Trophoblast cell (in vitro differentiated cells and primary cell): Measurements from ENCODE around the gene SNAP91.

Experiments used
- DNase-seq, 2 donors: peaks; one replicate each; pipeline ENCODE4 v3.0.0-alpha.2; 2016
- H2AFZ ChIP-seq: 2 replicates; pipeline ENCODE4 v1.6.1; 2013; ENCODE audit warnings: low read length, moderate library complexity, mild to moderate bottlenecking; ENCODE audit not compliant: insufficient read depth, poor library complexity
- H2AK5ac ChIP-seq: 2 replicates; pipeline ENCODE4 v1.6.1; 2013; ENCODE audit warnings: mild to moderate bottlenecking, low read length
- H2BK120ac ChIP-seq: 2 replicates; pipeline ENCODE4 v1.6.1; 2013; ENCODE audit warnings: low read length, mild to moderate bottlenecking, moderate library complexity; ENCODE audit not compliant: insufficient read depth, poor library complexity
- H2BK12ac ChIP-seq: 2 replicates; pipeline ENCODE4 v1.6.1; 2013; ENCODE audit warnings: mild to moderate bottlenecking, low read length, moderate library complexity
- H2BK5ac ChIP-seq: 2 replicates; pipeline ENCODE4 v1.6.1; 2013; ENCODE audit warnings: low read length, low read depth, moderate library complexity, mild to moderate bottlenecking; ENCODE audit not compliant: poor library complexity
- H3K14ac ChIP-seq: 2 replicates; pipeline ENCODE4 v1.6.1; 2013; ENCODE audit warnings: mild to moderate bottlenecking, low read length
- H3K18ac ChIP-seq: 2 replicates; pipeline ENCODE4 v1.6.1; 2013; ENCODE audit warnings: mild to moderate bottlenecking, low read length
- H3K23ac ChIP-seq: 2 replicates; pipeline ENCODE4 v1.6.1; 2013; ENCODE audit warnings: low read length
- H3K27ac ChIP-seq: 2 replicates; pipeline ENCODE4 v1.5.1; 2013; ENCODE audit warnings: low read depth, mild to moderate bottlenecking, inconsistent platforms, low read length, moderate library complexity
- H3K27me3 ChIP-seq: 2 replicates; pipeline ENCODE4 v1.6.1; 2013; ENCODE audit warnings: inconsistent platforms, mild to moderate bottlenecking, low read length, moderate library complexity; ENCODE audit not compliant: insufficient read depth
- H3K36me3 ChIP-seq, 2 experiments: 1 replicate in 1 of 2; 2 replicates in 1 of 2; pipeline ENCODE4 v1.6.1; 2013; ENCODE audit warnings: low read length in 2 of 2, mild to moderate bottlenecking in 2 of 2, moderate library complexity in 1 of 2; ENCODE audit not compliant: insufficient read depth in 2 of 2, control insufficient read depth in 1 of 2
- H3K4ac ChIP-seq: 2 replicates; pipeline ENCODE4 v1.6.1; 2013; ENCODE audit warnings: low read depth, mild to moderate bottlenecking, low read length, moderate library complexity
- H3K4me1 ChIP-seq, 2 experiments: 1 replicate in 1 of 2; 2 replicates in 1 of 2; pipeline ENCODE4 v1.6.1; 2013; ENCODE audit warnings: low read length in 2 of 2, mild to moderate bottlenecking in 2 of 2, moderate library complexity in 1 of 2; ENCODE audit not compliant: insufficient read depth in 2 of 2, control insufficient read depth in 1 of 2
- H3K4me2 ChIP-seq: 2 replicates; pipeline ENCODE4 v1.6.1; 2013; ENCODE audit warnings: inconsistent platforms, mild to moderate bottlenecking, low read length, moderate library complexity
- H3K4me3 ChIP-seq: 2 replicates; pipeline ENCODE4 v1.5.1; 2013; ENCODE audit warnings: mild to moderate bottlenecking, low read depth, low read length, inconsistent platforms
- H3K79me1 ChIP-seq: one replicate; pipeline ENCODE4 v1.6.1; 2013; ENCODE audit warnings: low read length
- H3K79me2 ChIP-seq: 2 replicates; pipeline ENCODE4 v1.6.1; 2013; ENCODE audit warnings: low read length, mild to moderate bottlenecking; ENCODE audit not compliant: control insufficient read depth, insufficient read depth, poor library complexity
- H3K9ac ChIP-seq: 2 replicates; pipeline ENCODE4 v1.6.1; 2013; ENCODE audit warnings: mild to moderate bottlenecking, low read length
- H3K9me3 ChIP-seq: 2 replicates; pipeline ENCODE4 v1.6.1; 2013; ENCODE audit warnings: low read depth, mild to moderate bottlenecking, control low read depth, inconsistent platforms, low read length; ENCODE audit not compliant: insufficient read depth
- H4K12ac ChIP-seq: 2 replicates; pipeline ENCODE4 v1.6.1; 2013; ENCODE audit warnings: low read depth, mild to moderate bottlenecking, low read length, moderate library complexity
- H4K8ac ChIP-seq: 2 replicates; pipeline ENCODE4 v1.6.1; 2013; ENCODE audit warnings: low read depth, mild to moderate bottlenecking, low read length, moderate library complexity
- H4K91ac ChIP-seq: one replicate; pipeline ENCODE4 v1.6.1; 2013; ENCODE audit warnings: low read depth, mild to moderate bottlenecking, low read length, moderate library complexity
- WGBS: extraction: QIAGEN DNeasy Blood & Tissue Kit; methylation state at CpG from one replicate; pipeline ENCODE4 v1.1.7; 2013; ENCODE audit warnings: missing lambda C conversion rate; ENCODE audit not compliant: insufficient read length, insufficient coverage; ENCODE audit errors: extremely low coverage; 5-methylcytosine and 5-hydroxymethylcytosine counted together

SNAP91 gene

GRCh38 chr6:83509441-83509840 is 199.5 kb downstream of the SNAP91 start:
- no peaks in the 10 kb centered on the region for H3K79me2 ChIP-seq
- H3K79me1 ChIP-seq: no peaks in the 10 kb centered on the region
- H2AK5ac ChIP-seq: no peak overlapping the region
- no peak overlapping the region for H3K4ac ChIP-seq
- no peak overlapping the region for H3K9ac ChIP-seq
- no CpG with 5 or more reads among the region's 1 CpG for WGBS
- no peaks in the 10 kb centered on the region for H3K36me3 ChIP-seq
- no peak overlapping the region for H3K4me2 ChIP-seq
- no peaks in the 10 kb centered on the region for H3K9me3 ChIP-seq
- no peak overlapping the region for H3K23ac ChIP-seq
- DNase-seq: no peak
- H3K18ac ChIP-seq: no peak overlapping the region
- H2AFZ ChIP-seq: no peak overlapping the region
- H4K8ac ChIP-seq: no peak overlapping the region
- H3K14ac ChIP-seq: no peak overlapping the region
- H2BK5ac ChIP-seq: no peak overlapping the region
- H3K27ac ChIP-seq: no peak overlapping the region
- H2BK120ac ChIP-seq: no peak overlapping the region
- no peak overlapping the region for H4K91ac ChIP-seq
- H4K12ac ChIP-seq: no peak overlapping the region
- H3K27me3 ChIP-seq: no peaks in the 10 kb centered on the region
- no peaks in the 10 kb centered on the region for H3K4me1 ChIP-seq
- no peak overlapping the region for H2BK12ac ChIP-seq
- no peak overlapping the region for H3K4me3 ChIP-seq

- Histone ChIP-seq H3K79me1 (no peaks in the 10 kb centered on the region), H2BK5ac (no peak overlapping the region), H3K4ac (no peak overlapping the region), H3K27me3 (no peaks in the 10 kb centered on the region), H2AFZ (no peak overlapping the region), H3K36me3 (no peaks in the 10 kb centered on the region), H2AK5ac (no peak overlapping the region), H2BK120ac (no peak overlapping the region), H2BK12ac (no peak overlapping the region), H3K18ac (no peak overlapping the region), H3K14ac (no peak overlapping the region), H4K12ac (no peak overlapping the region), H3K23ac (no peak overlapping the region), H3K27ac (no peak overlapping the region), H3K9me3 (no peaks in the 10 kb centered on the region), H3K9ac (no peak overlapping the region), H3K4me1 (no peaks in the 10 kb centered on the region), H3K4me3 (no peak overlapping the region), H4K91ac (no peak overlapping the region), H4K8ac (no peak overlapping the region), H3K4me2 (no peak overlapping the region), H3K79me2 (no peaks in the 10 kb centered on the region)
- 100% methylated on average over 1 of the region's 4 CpGs for WGBS
- peak in 1 of 2 donors; percentile 18 for DNase-seq
These were observed 203.5 kb downstream of the SNAP91 start for GRCh38 chr6:83505356-83505755.
